A673 (cell line): ENCODE measurements around the gene CYP26C1.

ENCODE experiments used
- EZH2 ChIP-seq: fragments of 200-600 bp; sonication (generic); IDR thresholded peaks from 2 replicates; pipeline ENCODE4 v1.6.1; 2017; ENCODE audit warnings: borderline replicate concordance, low read depth, mild to moderate bottlenecking, mixed read lengths, antibody characterized with exemption, low read length; ENCODE audit not compliant: poor library complexity, severe bottlenecking
- TF ChIP-seq, protein P1 (sequence below): fragments of 300-800, 200-600 bp; sonication (generic); conservative IDR thresholded peaks from 2 replicates; pipeline ENCODE4 v1.5.1; 2017; ENCODE audit warnings: low read depth, mild to moderate bottlenecking, antibody characterized with exemption, low read length, moderate library complexity, mixed read lengths

- TF ChIP-seq, protein P1, sequence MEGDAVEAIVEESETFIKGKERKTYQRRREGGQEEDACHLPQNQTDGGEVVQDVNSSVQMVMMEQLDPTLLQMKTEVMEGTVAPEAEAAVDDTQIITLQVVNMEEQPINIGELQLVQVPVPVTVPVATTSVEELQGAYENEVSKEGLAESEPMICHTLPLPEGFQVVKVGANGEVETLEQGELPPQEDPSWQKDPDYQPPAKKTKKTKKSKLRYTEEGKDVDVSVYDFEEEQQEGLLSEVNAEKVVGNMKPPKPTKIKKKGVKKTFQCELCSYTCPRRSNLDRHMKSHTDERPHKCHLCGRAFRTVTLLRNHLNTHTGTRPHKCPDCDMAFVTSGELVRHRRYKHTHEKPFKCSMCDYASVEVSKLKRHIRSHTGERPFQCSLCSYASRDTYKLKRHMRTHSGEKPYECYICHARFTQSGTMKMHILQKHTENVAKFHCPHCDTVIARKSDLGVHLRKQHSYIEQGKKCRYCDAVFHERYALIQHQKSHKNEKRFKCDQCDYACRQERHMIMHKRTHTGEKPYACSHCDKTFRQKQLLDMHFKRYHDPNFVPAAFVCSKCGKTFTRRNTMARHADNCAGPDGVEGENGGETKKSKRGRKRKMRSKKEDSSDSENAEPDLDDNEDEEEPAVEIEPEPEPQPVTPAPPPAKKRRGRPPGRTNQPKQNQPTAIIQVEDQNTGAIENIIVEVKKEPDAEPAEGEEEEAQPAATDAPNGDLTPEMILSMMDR: no peak
- no peak for TF ChIP-seq EZH2
These were observed 5.9 kb downstream of the CYP26C1 start for GRCh38 chr10:93066544-93066913.
